K562 (cell line): ENCODE results near the gene VPS13D. TPM values are rescaled to one million over a fixed set of nuclear protein-coding genes. Genes with fewer than 3 reads are reported as not detected.

Experiments used
- CBX5 ChIP-seq: IDR thresholded peaks from 2 replicates; pipeline ENCODE4 v1.6.1; 2014; ENCODE audit warnings: low read depth, borderline replicate concordance
- CHCHD3 ChIP-seq: fragments of 250-450 bp; sonication (Bioruptor Pico); IDR thresholded peaks from 2 replicates; pipeline ENCODE4 v2.1.2; 2022; ENCODE audit warnings: mild to moderate bottlenecking
- CTCFL ChIP-seq: IDR thresholded peaks from 2 replicates; pipeline ENCODE4 v1.6.1; 2011; ENCODE audit warnings: borderline replicate concordance, low read depth, mild to moderate bottlenecking, moderate library complexity, low read length; ENCODE audit not compliant: insufficient read depth, poor library complexity, severe bottlenecking
- ETS1 ChIP-seq: conservative IDR thresholded peaks from 2 replicates; pipeline ENCODE4 v1.6.1; 2011; ENCODE audit warnings: low read depth, mild to moderate bottlenecking, low read length; ENCODE audit not compliant: control insufficient read depth
- MECOM ChIP-seq: fragments of 250-450 bp; sonication (Bioruptor Pico); IDR thresholded peaks from 2 replicates; pipeline ENCODE4 v1.8.0; 2022; ENCODE audit warnings: inconsistent platforms
- SMARCC2 ChIP-seq: fragments of 450-650 bp; IDR thresholded peaks from 2 replicates; pipeline ENCODE4 v1.6.1; 2017; ENCODE audit warnings: antibody characterized with exemption, moderate library complexity, mild to moderate bottlenecking, low read depth
- SRSF3 ChIP-seq: fragments of 200-400 bp; formaldehyde crosslinking; IDR thresholded peaks from 2 replicates; pipeline ENCODE4 v1.6.1; 2016; ENCODE audit warnings: mild to moderate bottlenecking, low read length, moderate library complexity; ENCODE audit not compliant: insufficient read depth
- TAF9B ChIP-seq: fragments of 450-650 bp; IDR thresholded peaks from 2 replicates; pipeline ENCODE4 v1.6.1; 2018; ENCODE audit warnings: mild to moderate bottlenecking; ENCODE audit not compliant: partially characterized antibody
- ZNF316 ChIP-seq: fragments of 450-650 bp; IDR thresholded peaks from 2 replicates; pipeline ENCODE4 v1.6.1; 2016
- ZNF592 ChIP-seq: fragments of 450-650 bp; IDR thresholded peaks from 2 replicates; pipeline ENCODE4 v1.6.1; 2017; ENCODE audit warnings: antibody characterized with exemption, mild to moderate bottlenecking
- ZNF764 ChIP-seq: fragments of 250-450 bp; sonication (Bioruptor Pico); IDR thresholded peaks from 2 replicates; pipeline ENCODE4 v1.4.0; 2020; ENCODE audit warnings: low read depth, mild to moderate bottlenecking, moderate library complexity
- ZNF780A ChIP-seq: fragments of 250-450 bp; sonication (Bioruptor Pico); IDR thresholded peaks from 2 replicates; pipeline ENCODE4 v1.5.0; 2021; ENCODE audit warnings: mild to moderate bottlenecking
- polyA plus RNA-seq, 8 experiments: library from polyadenylated mRNA; depleted of rRNA in 4 of 8; stranded (reverse) in 5 of 8; unstranded in 3 of 8; fragments of >200 nt; fragmentation: Nextera tagmentation in 2 of 8; fragmentation: Illumina TruSeq in 1 of 8; extraction: Ambion mirVana in 2 of 8; extraction: Trizol in 1 of 8; gene quantifications; 2 replicates each; pipeline versions ENCODE4 v1.2.1 to v1.2.3, GENCODE V29; 2011 to 2014; ENCODE audit warnings: inconsistent platforms in 1 of 8, missing spikeins in 1 of 8
- total RNA-seq, 7 experiments: library from RNA; depleted of rRNA in 6 of 7; stranded (reverse); fragments of >200 nt in 6 of 7; fragmentation: Illumina TruSeq in 2 of 7; extraction: Trizol in 2 of 7; gene quantifications; 2 replicates each; pipeline versions ENCODE4 v1.2.1 to v1.2.3, GENCODE V29; 2011 to 2021; ENCODE audit warnings: low replicate concordance in 1 of 7
- TF ChIP-seq, protein P1 (sequence below), 2 experiments: fragments of 200-800 bp in 1 of 2; sonication (Bioruptor generic) in 1 of 2; sonication (generic) in 1 of 2; formaldehyde crosslinking in 1 of 2; IDR thresholded peaks in 1 of 2; conservative IDR thresholded peaks in 1 of 2; 2 replicates each; pipeline versions ENCODE4 v1.5.0 to v1.6.1; 2016 to 2020; ENCODE audit warnings: missing compliant biosample characterization in 1 of 2, missing genetic modification characterization in 1 of 2, missing genetic modification reagents in 1 of 2
- TF ChIP-seq, protein P2 (sequence below): fragments of 450-650 bp; IDR thresholded peaks from one replicate; pipeline ENCODE4 v1.6.1; 2018; ENCODE audit warnings: mild to moderate bottlenecking, moderate library complexity; ENCODE audit not compliant: partially characterized antibody
- TF ChIP-seq, protein P3 (sequence below): sonication (generic); formaldehyde crosslinking; IDR thresholded peaks from 2 replicates; pipeline ENCODE4 v1.8.1; 2022; ENCODE audit warnings: missing genetic modification reagents

Gene VPS13D
- total and polyA plus RNA-seq, 9 of the 15 experiments (the other 6 are each of a cell fraction or from before 2014, with no cell fraction given): 6.1 to 51.5 (median 38.5) TPM

GRCh38 chr1:12481928-12482327 lies 252.1 kb downstream of the VPS13D start (continued):
- TF ChIP-seq, protein P1, sequence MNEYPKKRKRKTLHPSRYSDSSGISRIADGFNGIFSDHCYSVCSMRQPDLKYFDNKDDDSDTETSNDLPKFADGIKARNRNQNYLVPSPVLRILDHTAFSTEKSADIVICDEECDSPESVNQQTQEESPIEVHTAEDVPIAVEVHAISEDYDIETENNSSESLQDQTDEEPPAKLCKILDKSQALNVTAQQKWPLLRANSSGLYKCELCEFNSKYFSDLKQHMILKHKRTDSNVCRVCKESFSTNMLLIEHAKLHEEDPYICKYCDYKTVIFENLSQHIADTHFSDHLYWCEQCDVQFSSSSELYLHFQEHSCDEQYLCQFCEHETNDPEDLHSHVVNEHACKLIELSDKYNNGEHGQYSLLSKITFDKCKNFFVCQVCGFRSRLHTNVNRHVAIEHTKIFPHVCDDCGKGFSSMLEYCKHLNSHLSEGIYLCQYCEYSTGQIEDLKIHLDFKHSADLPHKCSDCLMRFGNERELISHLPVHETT (CRISPR knock-in tag; conservative IDR thresholded peaks at IDR 0.05 in 1 of 2, IDR thresholded peaks at IDR 0.05 in 1 of 2): 0 out of 4 replicates have a peak, but pooled peaks of 1 of the 2 experiments have one; percentile 31
- TF ChIP-seq, protein P2, sequence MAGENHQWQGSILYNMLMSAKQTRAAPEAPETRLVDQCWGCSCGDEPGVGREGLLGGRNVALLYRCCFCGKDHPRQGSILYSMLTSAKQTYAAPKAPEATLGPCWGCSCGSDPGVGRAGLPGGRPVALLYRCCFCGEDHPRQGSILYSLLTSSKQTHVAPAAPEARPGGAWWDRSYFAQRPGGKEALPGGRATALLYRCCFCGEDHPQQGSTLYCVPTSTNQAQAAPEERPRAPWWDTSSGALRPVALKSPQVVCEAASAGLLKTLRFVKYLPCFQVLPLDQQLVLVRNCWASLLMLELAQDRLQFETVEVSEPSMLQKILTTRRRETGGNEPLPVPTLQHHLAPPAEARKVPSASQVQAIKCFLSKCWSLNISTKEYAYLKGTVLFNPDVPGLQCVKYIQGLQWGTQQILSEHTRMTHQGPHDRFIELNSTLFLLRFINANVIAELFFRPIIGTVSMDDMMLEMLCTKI: no peak
- no peak for TF ChIP-seq MECOM (CRISPR knock-in tag)
- TF ChIP-seq ZNF780A (CRISPR knock-in tag): no peak
- no peak for TF ChIP-seq ZNF316
- TF ChIP-seq TAF9B: no peak
- 0 out of 2 replicates have a peak, but pooled peaks have one; percentile 54 for TF ChIP-seq ZNF592
- TF ChIP-seq CTCFL: no peak
- TF ChIP-seq, protein P3, sequence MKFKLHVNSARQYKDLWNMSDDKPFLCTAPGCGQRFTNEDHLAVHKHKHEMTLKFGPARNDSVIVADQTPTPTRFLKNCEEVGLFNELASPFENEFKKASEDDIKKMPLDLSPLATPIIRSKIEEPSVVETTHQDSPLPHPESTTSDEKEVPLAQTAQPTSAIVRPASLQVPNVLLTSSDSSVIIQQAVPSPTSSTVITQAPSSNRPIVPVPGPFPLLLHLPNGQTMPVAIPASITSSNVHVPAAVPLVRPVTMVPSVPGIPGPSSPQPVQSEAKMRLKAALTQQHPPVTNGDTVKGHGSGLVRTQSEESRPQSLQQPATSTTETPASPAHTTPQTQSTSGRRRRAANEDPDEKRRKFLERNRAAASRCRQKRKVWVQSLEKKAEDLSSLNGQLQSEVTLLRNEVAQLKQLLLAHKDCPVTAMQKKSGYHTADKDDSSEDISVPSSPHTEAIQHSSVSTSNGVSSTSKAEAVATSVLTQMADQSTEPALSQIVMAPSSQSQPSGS (CRISPR knock-in tag): no peak
- no peak for TF ChIP-seq CBX5
- TF ChIP-seq ETS1: no peak
- TF ChIP-seq CHCHD3: no peak
- TF ChIP-seq SMARCC2: no peak
- no peak for TF ChIP-seq SRSF3
- TF ChIP-seq ZNF764 (CRISPR knock-in tag): no peak
